ENCODE measurements around the gene LAMB3. TPM values are rescaled to one million over a fixed set of nuclear protein-coding genes. Genes with fewer than 3 reads are reported as not detected.

LAMB3 gene
- total RNA-seq, 1 donor from 2014 or later, result 5.9 TPM

GRCh38 chr1:209589440-209589839, 62.8 kb downstream of the LAMB3 start:
- ATAC-seq, result no peak
- DNase-seq (ENCODE audit: missing footprints), result no peak
- intact Hi-C loops (cut with DNase I), result no loop called here

GRCh38 chr1:209587789-209588188, 64.4 kb downstream of the LAMB3 start:
- DNase-seq (ENCODE audit: missing footprints), result no peak
- intact Hi-C loops (cut with DNase I), result no loop called here
- ATAC-seq, result no peak

GRCh38 chr1:209586221-209586740, 65.9 kb downstream of the LAMB3 start:
- no peak for ATAC-seq

GRCh38 chr1:209585672-209586071, 66.6 kb downstream of the LAMB3 start:
- intact Hi-C loops (cut with DNase I), result no loop called here
- ATAC-seq, result peak; percentile 90
- DNase-seq (ENCODE audit: missing footprints), result peak; percentile 85

More at GRCh38 chr1:209586221-209586740, 65.9 kb downstream of the LAMB3 start:
- no peak for DNase-seq (ENCODE audit: missing footprints)
- intact Hi-C loops (cut with DNase I), result no loop called here

GRCh38 chr1:209585197-209585596, 67.0 kb downstream of the LAMB3 start:
- DNase-seq (ENCODE audit: missing footprints), result no peak
- no peak for ATAC-seq
- intact Hi-C loops (cut with DNase I), result no loop called here

GRCh38 chr1:209584231-209584672, 68.0 kb downstream of the LAMB3 start:
- ATAC-seq (no peak), DNase-seq (ENCODE audit: missing footprints) (no peak)
- intact Hi-C loops (cut with DNase I), result no loop called here

GRCh38 chr1:209583408-209583807, 68.8 kb downstream of the LAMB3 start, which contains the start of gene CAMK1G:
Gene CAMK1G, plus strand, starts transcription at chr1:209583714. Its CDS starts 11,270 bp downstream, at chr1:209594984.
- ATAC-seq (no peak), DNase-seq (ENCODE audit: missing footprints) (no peak)
- intact Hi-C loops (cut with DNase I), result no loop called here

GRCh38 chr1:209580577-209580976, 71.6 kb downstream of the LAMB3 start:
- ATAC-seq (no peak), DNase-seq (ENCODE audit: missing footprints) (no peak)
- intact Hi-C loops (cut with DNase I), result no loop called here

- ATAC-seq (no peak), DNase-seq (ENCODE audit: missing footprints) (no peak)
- intact Hi-C loops (cut with DNase I), result loop anchor here (2.0 to 10.0 kb wide), 3 partner anchors 51 to 247 kb away; partner anchors contain the start of gene UTP25
Observed at GRCh38 chr1:209577346-209577745, 74.9 kb downstream of the LAMB3 start.

GRCh38 chr1:209576392-209577197, 75.6 kb downstream of the LAMB3 start:
- ATAC-seq (peak; percentile 93), DNase-seq (ENCODE audit: missing footprints) (peak; percentile 80)
- intact Hi-C loops (cut with DNase I), result loop anchor here (1.0 to 10.0 kb wide), 4 partner anchors 52 to 248 kb away; partner anchors contain the start of gene UTP25

GRCh38 chr1:209570743-209571142, 81.5 kb downstream of the LAMB3 start:
- ATAC-seq (no peak), DNase-seq (ENCODE audit: missing footprints) (no peak)
- intact Hi-C loops (cut with DNase I), result loop anchor here (10.0 kb wide), 1 partner anchor 254 kb away; the partner anchor contains the start of gene UTP25

- DNase-seq (ENCODE audit: missing footprints) (peak; percentile 81), ATAC-seq (peak; percentile 60)
- intact Hi-C loops (cut with DNase I), result loop anchor here (5.0 to 10.0 kb wide), 3 partner anchors 255 to 415 kb away; partner anchors contain the start of gene UTP25
Observed at GRCh38 chr1:209569455-209570207, 82.6 kb downstream of the LAMB3 start.

GRCh38 chr1:209567698-209568175, 84.5 kb downstream of the LAMB3 start:
- intact Hi-C loops (cut with DNase I), result loop anchor here (5.0 to 10.0 kb wide), 2 partner anchors 365 to 417 kb away; no protein-coding TSS in a partner anchor
- no peak for ATAC-seq
- DNase-seq (ENCODE audit: missing footprints), result no peak

- no peak for DNase-seq (ENCODE audit: missing footprints)
- peak; percentile 69 for ATAC-seq
- intact Hi-C loops (cut with DNase I), result loop anchor here (5.0 to 10.0 kb wide), 2 partner anchors 364 to 419 kb away; no protein-coding TSS in a partner anchor
Observed at GRCh38 chr1:209565759-209566678, 86.2 kb downstream of the LAMB3 start.

Measured in Right ventricle myocardium inferior (tissue), 1 donor.